Tibial nerve (tissue), 4 donors: ENCODE results near the gene LRPAP1.

ENCODE experiments used
- CTCF ChIP-seq, 5 experiments: fragments of 200-600 bp in 3 of 5; fragments of 450-650 bp in 2 of 5; sonication (generic) in 3 of 5; IDR thresholded peaks; one replicate each; pipeline ENCODE4 v1.5.1; 2016 to 2019; ENCODE audit warnings: antibody characterized with exemption in 5 of 5, mild to moderate bottlenecking in 3 of 5, moderate library complexity in 2 of 5
- EP300 ChIP-seq, 2 donors: sonication (generic); formaldehyde crosslinking; IDR thresholded peaks; one replicate each; pipeline ENCODE4 v1.6.1; 2017; ENCODE audit warnings: antibody characterized with exemption in 2 of 2, mild to moderate bottlenecking in 1 of 2
- POLR2A ChIP-seq, 2 donors: fragments of 450-650 bp; IDR thresholded peaks; one replicate each; pipeline ENCODE4 v1.6.1; 2017; ENCODE audit warnings: antibody characterized with exemption in 2 of 2, mild to moderate bottlenecking in 2 of 2, moderate library complexity in 2 of 2

GRCh38 chr4:3500111-3500510 is 32.1 kb downstream of the LRPAP1 start:
- no peak for TF ChIP-seq CTCF (IDR thresholded peaks at IDR 0.05)
- TF ChIP-seq POLR2A (IDR thresholded peaks at IDR 0.05), result no peak
- TF ChIP-seq EP300 (IDR thresholded peaks at IDR 0.05), result no peak
